HG02938 (cell line): ENCODE data around the gene MSI2.
A peak's percentile ranks its signal among the peaks of the same experiment; 100 is the strongest.
"Not testable (repeated sequence)": the region's sequence is repeated elsewhere in the genome, so short reads cannot be mapped to it uniquely, and the experiment has no call there.

ENCODE experiments used
- ATAC-seq: cut with Tn5 transposase; IDR thresholded peaks from one replicate; pipeline ENCODE4 v1.9.1; 2021; ENCODE audit warnings: mild to moderate bottlenecking, moderate library complexity; ENCODE audit not compliant: unreplicated experiment

Gene MSI2

GRCh38 chr17:57603546-57603945, 347.2 kb downstream of the MSI2 start:
- ATAC-seq, result no peak

DNA sequence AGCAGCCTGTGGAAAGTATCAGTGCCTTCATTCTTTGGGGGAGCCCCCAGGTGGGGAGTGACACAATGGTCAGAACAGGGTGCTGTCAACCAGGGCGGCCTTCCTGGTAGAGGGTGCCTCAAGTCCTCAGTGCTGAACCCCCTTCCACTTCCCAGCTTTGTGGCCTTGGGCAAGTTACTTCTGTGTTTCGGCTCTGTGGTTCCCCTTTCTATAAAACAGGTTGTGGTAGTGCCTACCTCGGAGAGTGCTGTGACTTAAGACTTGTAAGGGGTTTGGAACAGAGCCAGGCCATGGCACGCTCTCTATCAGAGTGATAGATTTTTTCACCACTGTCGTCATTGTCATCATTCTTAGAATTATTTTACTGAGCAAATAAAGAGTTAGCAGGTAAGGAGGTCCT, 347.7 kb downstream of the MSI2 start:
- peak; percentile 54 for ATAC-seq

DNA sequence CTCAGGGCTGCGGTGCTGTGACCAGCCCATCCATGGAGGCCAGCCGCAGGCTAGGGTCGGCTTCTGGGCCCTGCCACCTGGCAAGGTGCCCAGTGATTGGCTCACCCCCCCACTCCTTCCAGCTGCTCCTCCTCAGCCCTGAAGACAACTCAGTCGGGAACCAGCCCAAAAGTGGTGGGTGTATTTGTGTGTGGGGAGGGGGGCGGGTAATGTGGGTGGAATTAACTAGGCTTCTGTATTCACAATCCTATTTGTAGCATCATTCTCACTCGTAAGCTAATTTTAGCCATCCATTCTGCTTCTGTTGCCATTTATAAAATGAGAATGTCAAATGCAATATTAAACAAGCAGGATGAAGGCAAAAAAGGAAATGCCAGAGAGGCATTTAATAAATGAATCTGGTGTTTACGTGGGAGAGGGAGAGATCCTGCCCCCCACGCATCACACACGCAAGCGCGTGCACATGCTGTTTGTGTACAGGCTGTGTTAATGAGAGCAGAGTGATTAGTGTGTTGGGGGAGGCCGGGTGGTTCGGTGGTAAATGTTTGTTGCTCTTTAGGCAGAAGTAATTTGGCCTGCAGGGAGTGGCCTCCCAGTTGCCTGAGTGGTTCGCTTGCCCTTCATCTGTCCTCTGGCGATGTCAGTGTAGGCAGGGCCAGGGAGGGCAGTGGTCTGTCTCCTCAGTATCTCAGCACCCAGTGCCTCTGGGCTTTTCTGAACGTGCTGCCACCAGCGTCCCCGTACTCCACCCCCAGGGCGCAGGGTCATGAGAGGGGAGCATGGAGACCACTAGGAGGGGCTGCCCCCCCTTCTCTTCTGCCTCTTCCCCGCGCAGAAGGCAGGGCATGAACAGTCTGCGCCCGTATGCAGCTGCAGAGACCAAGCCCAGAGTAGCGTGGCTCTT, 348.7 kb downstream of the MSI2 start:
- ATAC-seq, result peak; percentile 43

GRCh38 chr17:57605675-57606105, 349.4 kb downstream of the MSI2 start:
- peak; percentile 26 for ATAC-seq

DNA sequence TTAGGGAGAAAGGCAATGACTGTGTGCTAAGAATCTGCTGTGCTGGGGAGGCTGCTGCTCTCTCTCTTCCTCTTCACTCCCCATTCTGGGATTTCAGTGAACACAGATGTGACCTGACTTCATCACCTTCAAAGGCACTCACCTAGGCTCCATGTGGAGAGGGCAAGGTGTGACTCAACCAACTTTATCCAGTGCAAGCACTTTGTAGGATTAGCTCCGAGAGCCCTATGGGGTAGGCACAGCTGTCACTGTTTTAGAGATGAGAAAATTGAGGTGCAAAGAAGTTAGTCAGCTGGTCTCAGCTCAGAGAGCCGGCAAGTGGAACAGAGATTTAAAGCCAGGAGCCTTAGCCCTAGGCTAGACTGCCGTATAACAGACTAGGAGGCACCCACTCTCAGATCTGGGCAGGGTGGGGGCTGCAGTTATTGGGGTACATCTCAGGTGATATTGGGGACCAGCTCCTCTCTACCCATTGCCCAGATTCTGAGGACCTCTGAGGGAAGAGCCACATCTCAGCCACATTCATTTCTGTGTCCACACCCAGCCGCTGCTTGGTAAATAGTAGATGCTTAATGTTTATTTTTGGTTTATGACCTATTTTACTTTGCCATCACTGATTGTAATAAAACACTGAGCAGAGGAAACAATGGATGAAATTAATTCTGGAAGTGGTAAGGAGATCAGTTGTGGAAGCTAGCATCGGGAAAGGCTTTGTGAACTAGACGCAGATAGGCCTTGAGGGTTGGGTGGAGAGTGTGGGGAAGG, 350.0 kb downstream of the MSI2 start:
- no peak for ATAC-seq

GRCh38 chr17:57607553-57608120, 351.3 kb downstream of the MSI2 start:
- ATAC-seq, result no peak

GRCh38 chr17:57608369-57609124, 352.2 kb downstream of the MSI2 start:
- no peak for ATAC-seq

DNA sequence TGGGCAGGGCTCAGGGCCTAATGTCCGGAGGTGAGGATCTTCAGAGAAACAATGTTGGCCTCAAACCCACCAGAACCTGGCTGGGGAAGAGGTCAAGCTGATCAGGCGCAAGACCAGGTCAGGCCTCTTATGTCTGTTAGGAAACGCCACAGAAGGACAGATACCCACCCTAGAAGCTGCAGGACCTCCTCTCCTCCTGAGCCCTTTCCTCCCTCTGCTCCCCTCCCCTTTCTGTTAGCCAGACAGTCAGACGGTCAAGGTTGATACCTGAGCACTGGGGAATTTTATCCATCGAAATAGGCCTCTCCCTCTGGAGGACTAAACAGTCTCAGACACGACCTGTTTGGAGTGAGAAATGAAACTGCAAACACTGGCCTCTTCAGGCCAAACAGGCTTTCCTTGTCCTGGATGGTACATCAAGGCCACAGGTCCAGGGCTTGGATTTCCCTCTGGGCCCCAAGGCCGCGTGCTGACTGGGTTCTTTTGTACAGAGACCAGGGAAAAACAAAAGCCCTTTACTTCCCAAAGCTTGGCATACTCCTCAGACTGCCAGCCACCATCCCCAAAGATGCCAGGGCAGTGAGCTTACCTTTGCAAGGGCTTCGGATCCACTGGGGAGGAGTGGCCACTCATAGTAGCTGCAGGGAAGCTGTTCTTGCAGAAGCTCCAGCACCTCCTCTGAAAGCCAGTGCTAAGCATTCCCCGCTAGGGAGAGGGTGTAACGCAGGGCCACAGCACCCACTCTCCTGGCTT, 353.0 kb downstream of the MSI2 start:
- no peak for ATAC-seq

GRCh38 chr17:57609878-57610270, 353.6 kb downstream of the MSI2 start:
- no peak for ATAC-seq

- ATAC-seq, result no peak
These were observed 356.1 kb downstream of the MSI2 start for GRCh38 chr17:57612202-57613071.

GRCh38 chr17:57614742-57615141, 358.4 kb downstream of the MSI2 start:
- ATAC-seq, result no peak

DNA sequence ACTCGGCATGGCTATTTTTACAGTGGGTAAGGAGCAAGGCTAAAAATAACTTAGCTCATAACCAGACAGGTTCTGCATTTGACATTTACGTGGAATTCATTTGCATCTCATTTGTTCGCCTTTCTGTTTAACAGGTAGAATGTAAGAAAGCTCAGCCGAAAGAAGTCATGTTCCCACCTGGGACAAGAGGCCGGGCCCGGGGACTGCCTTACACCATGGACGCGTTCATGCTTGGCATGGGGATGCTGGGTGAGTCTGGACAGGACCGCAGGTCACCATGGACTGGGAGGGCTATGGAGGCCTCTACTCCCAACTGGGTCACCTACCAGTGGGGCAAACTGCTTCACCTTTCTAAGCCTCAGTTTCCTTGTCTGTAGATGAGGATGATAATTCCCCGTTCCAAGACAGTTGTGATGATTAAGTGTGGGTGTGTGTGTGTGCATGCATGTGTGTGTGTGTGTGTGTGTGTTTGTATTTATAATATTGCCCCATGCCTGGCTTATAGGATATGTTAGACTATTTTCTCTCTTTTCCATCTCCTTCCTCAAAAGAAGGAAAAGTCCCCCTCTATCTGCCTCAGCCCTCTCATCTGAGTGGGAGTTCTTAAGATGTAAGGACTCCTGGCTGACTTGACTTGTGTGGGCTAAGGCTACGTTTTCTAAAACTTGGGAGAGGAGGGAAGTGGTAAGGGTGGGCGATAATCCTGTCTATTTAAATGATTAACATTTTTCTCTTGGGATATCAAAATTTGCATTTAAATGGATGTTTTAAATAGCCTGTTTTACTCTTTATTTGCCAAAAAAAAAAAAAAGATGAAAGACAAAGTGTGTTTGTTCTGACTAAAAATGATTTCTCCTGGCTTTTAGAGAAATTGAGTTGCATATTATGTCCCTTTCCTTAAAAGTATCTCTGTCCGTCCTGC, 359.8 kb downstream of the MSI2 start:
- ATAC-seq, result no peak

DNA sequence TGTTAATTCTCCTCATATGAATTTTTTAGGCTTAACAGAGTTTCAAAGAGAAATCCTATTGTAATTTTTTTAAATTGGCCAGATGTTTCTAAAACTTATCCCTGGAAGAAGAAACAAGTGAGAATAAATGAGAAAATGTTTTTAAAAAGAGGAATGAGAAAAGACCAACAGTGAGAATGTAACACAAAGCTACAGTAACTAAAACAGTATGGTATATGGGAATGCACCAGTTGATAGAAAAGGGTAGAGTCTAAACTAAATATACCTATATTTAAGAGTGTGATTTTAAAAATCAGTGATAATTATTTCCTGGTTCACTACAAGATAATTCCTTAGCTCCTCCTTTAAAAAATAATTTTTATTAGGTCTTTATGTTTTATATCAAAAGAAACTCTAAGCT, 360.9 kb downstream of the MSI2 start:
- ATAC-seq, result no peak

GRCh38 chr17:57619061-57619937, 363.0 kb downstream of the MSI2 start:
- no peak for ATAC-seq

GRCh38 chr17:57620576-57620975, 364.3 kb downstream of the MSI2 start:
- ATAC-seq, result no peak

DNA sequence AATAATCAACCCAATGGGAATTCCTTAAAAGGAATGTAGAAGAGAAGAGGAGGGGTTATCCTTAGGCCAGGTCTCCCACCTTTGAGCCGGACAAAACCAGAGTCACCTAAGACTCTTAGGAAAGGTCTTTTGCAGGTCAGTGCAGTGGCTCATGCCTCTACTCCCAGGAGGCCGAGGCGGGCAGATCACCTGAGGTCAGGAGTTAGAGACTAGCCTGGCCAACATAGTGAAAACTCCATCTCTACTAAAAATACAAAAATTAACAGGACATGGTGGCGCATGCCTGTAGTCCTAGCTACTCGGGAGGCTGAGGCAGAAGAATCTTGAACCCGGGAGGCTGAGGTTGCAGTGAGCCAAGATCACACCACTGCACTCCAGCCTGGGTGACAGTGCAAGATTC, 365.5 kb downstream of the MSI2 start:
- not testable (repeated sequence) for ATAC-seq

- no peak for ATAC-seq
These were observed 366.0 kb downstream of the MSI2 start for GRCh38 chr17:57622306-57622682.
